GM19240 (cell line): ENCODE measurements around the gene TRAPPC3.

Experiments
- DNase-seq: peaks from one replicate; pipeline ENCODE4 v3.0.0; 2011; ENCODE audit warnings: low spot score; ENCODE audit not compliant: insufficient read length

TRAPPC3 gene

GRCh38 chr1:36126797-36127500 lies 22.3 kb downstream of the TRAPPC3 start:
- DNase-seq = no peak

- no peak for DNase-seq
These were observed 23.1 kb downstream of the TRAPPC3 start for GRCh38 chr1:36126005-36126716.

- DNase-seq = no peak
These were observed 23.9 kb downstream of the TRAPPC3 start, which contains the start of gene COL8A2 for GRCh38 chr1:36125129-36125991. Gene COL8A2 (minus strand): TSS chr1:36125222. CDS start chr1:36100242, 24,980 bp downstream.

- DNase-seq = no peak
These were observed 24.7 kb downstream of the TRAPPC3 start for GRCh38 chr1:36124404-36125128.

- peak; percentile 59 for DNase-seq
These were observed 25.9 kb downstream of the TRAPPC3 start for GRCh38 chr1:36123356-36123755.

GRCh38 chr1:36122062-36123030 lies 26.9 kb downstream of the TRAPPC3 start:
- no peak for DNase-seq

GRCh38 chr1:36119456-36119855 lies 29.8 kb downstream of the TRAPPC3 start:
- no peak for DNase-seq

- DNase-seq = no peak
These were observed 30.7 kb downstream of the TRAPPC3 start for GRCh38 chr1:36118447-36119204.

- DNase-seq = no peak
These were observed 32.4 kb downstream of the TRAPPC3 start for GRCh38 chr1:36116901-36117300.

- no peak for DNase-seq
These were observed 33.4 kb downstream of the TRAPPC3 start for GRCh38 chr1:36115931-36116330.

- DNase-seq = no peak
These were observed 34.1 kb downstream of the TRAPPC3 start for GRCh38 chr1:36115200-36115669.

GRCh38 chr1:36114371-36114770 lies 34.9 kb downstream of the TRAPPC3 start:
- no peak for DNase-seq

- no peak for DNase-seq
These were observed 36.5 kb downstream of the TRAPPC3 start for GRCh38 chr1:36112823-36113222.

- no peak for DNase-seq
These were observed 38.1 kb downstream of the TRAPPC3 start for GRCh38 chr1:36111151-36111550.

GRCh38 chr1:36109041-36109679 lies 40.1 kb downstream of the TRAPPC3 start:
- no peak for DNase-seq

- DNase-seq = no peak
These were observed 41.0 kb downstream of the TRAPPC3 start for GRCh38 chr1:36108314-36108713.

GRCh38 chr1:36107394-36107793 lies 41.9 kb downstream of the TRAPPC3 start:
- no peak for DNase-seq

- DNase-seq = no peak
These were observed 43.0 kb downstream of the TRAPPC3 start for GRCh38 chr1:36106269-36106668.

- DNase-seq = no peak
These were observed 47.7 kb downstream of the TRAPPC3 start for GRCh38 chr1:36101546-36101945.
